ENCODE data around the gene ARHGAP12.

ARHGAP12 gene

GRCh38 chr10:31954410-31955191, 26.0 kb upstream of the ARHGAP12 start:
- no peak overlapping the region for H3K4me3 ChIP-seq (ENCODE audit: low read length)
- no peaks in the 10 kb centered on the region for H4K20me1 ChIP-seq (ENCODE audit: control insufficient read depth, insufficient read depth, low read depth, low read length)
- H3K27ac ChIP-seq (ENCODE audit: low read depth, low read length) = no peak overlapping the region
- no peaks in the 10 kb centered on the region for H3K79me2 ChIP-seq (ENCODE audit: control insufficient read depth, low read length)
- H3F3A ChIP-seq (ENCODE audit: control insufficient read depth, insufficient read depth) = no peaks in the 10 kb centered on the region
- peaks cover 7% of the 10 kb centered on the region; the same call in 1 of the 2 replicates for H3K9me3 ChIP-seq (ENCODE audit: control insufficient read depth, insufficient read depth, low read length)
- TF ChIP-seq EZH2phosphoT487 (IDR thresholded peaks at IDR 0.05; ENCODE audit: borderline replicate concordance, low read length) (no peak), CTCF (IDR thresholded peaks at IDR 0.05; ENCODE audit: low read depth, low read length, poor library complexity, severe bottlenecking) (no peak)
- H3K36me3 ChIP-seq (ENCODE audit: control insufficient read depth, low read length) = no peaks in the 10 kb centered on the region
- no peak overlapping the region for H3K4me2 ChIP-seq (ENCODE audit: low read length)
- H3K9me2 ChIP-seq (replicated peaks; ENCODE audit: control insufficient read depth, low read length) = no peaks in the 10 kb centered on the region
- no peaks in the 10 kb centered on the region for H3K27me3 ChIP-seq (ENCODE audit: control insufficient read depth, low read length)
- H3K4me1 ChIP-seq (ENCODE audit: control insufficient read depth, low read length) = peaks cover 7% of the 10 kb centered on the region

- Histone ChIP-seq H3K4me3 (ENCODE audit: low read length) (no peak overlapping the region), H3K27ac (ENCODE audit: low read depth, low read length) (no peak overlapping the region), H3K4me2 (ENCODE audit: low read length) (no peak overlapping the region), H3K9me3 (ENCODE audit: control insufficient read depth, insufficient read depth, low read length) (peaks cover 7% of the 10 kb centered on the region; the same call in 1 of the 2 replicates), H3K9me2 (replicated peaks; ENCODE audit: control insufficient read depth, low read length) (no peaks in the 10 kb centered on the region), H3K27me3 (ENCODE audit: control insufficient read depth, low read length) (no peaks in the 10 kb centered on the region), H4K20me1 (ENCODE audit: control insufficient read depth, insufficient read depth, low read depth, low read length) (no peaks in the 10 kb centered on the region), H3K79me2 (ENCODE audit: control insufficient read depth, low read length) (no peaks in the 10 kb centered on the region), H3F3A (ENCODE audit: control insufficient read depth, insufficient read depth) (no peaks in the 10 kb centered on the region), H3K4me1 (ENCODE audit: control insufficient read depth, low read length) (peaks cover 7% of the 10 kb centered on the region), H3K36me3 (ENCODE audit: control insufficient read depth, low read length) (no peaks in the 10 kb centered on the region)
- TF ChIP-seq EZH2phosphoT487 (IDR thresholded peaks at IDR 0.05; ENCODE audit: borderline replicate concordance, low read length) (no peak), CTCF (IDR thresholded peaks at IDR 0.05; ENCODE audit: low read depth, low read length, poor library complexity, severe bottlenecking) (no peak)
Measured at GRCh38 chr10:31953480-31953879, 24.8 kb upstream of the ARHGAP12 start.

- Histone ChIP-seq H3K4me2 (ENCODE audit: low read length) (no peak overlapping the region), H4K20me1 (ENCODE audit: control insufficient read depth, insufficient read depth, low read depth, low read length) (no peaks in the 10 kb centered on the region), H3F3A (ENCODE audit: control insufficient read depth, insufficient read depth) (no peaks in the 10 kb centered on the region), H3K4me3 (ENCODE audit: low read length) (no peak overlapping the region), H3K9me2 (replicated peaks; ENCODE audit: control insufficient read depth, low read length) (no peaks in the 10 kb centered on the region), H3K27me3 (ENCODE audit: control insufficient read depth, low read length) (no peaks in the 10 kb centered on the region), H3K4me1 (ENCODE audit: control insufficient read depth, low read length) (peaks cover 7% of the 10 kb centered on the region), H3K27ac (ENCODE audit: low read depth, low read length) (no peak overlapping the region), H3K79me2 (ENCODE audit: control insufficient read depth, low read length) (no peaks in the 10 kb centered on the region), H3K36me3 (ENCODE audit: control insufficient read depth, low read length) (no peaks in the 10 kb centered on the region), H3K9me3 (ENCODE audit: control insufficient read depth, insufficient read depth, low read length) (peaks cover 7% of the 10 kb centered on the region; the same call in 1 of the 2 replicates)
- TF ChIP-seq CTCF (IDR thresholded peaks at IDR 0.05; ENCODE audit: low read depth, low read length, poor library complexity, severe bottlenecking) (no peak), EZH2phosphoT487 (IDR thresholded peaks at IDR 0.05; ENCODE audit: borderline replicate concordance, low read length) (no peak)
Measured at GRCh38 chr10:31953080-31953479, 24.4 kb upstream of the ARHGAP12 start.
